Measurements from ENCODE around the gene CDC42SE2.
"Not testable (repeated sequence)": the region's sequence is repeated elsewhere in the genome, so short reads cannot be mapped to it uniquely, and the experiment has no call there.

The CDC42SE2 gene

DNA sequence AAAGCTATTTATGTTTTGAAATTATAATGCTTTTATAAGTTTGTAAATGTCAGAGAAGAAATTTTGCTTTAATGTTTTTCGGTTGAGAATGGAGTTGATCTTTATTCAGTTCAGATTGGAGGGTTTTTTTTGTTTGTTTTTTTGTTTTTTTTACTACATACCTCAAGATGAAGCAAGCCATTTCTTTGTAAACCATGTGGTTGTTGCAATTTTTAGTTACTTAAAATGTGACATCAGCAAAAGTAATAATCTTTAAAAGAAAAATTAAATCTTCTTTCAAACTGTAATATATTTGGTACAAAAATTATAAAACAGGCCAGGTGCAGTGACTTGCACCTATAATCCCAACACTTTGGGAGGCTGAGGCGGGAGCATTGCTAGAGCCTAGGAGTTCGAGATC, 102.6 kb downstream of the CDC42SE2 start:
- DNase-seq (ENCODE audit: low read depth in 2 of 2), result no peak

GRCh38 chr5:131367219-131367860, 103.5 kb downstream of the CDC42SE2 start:
- no peak for DNase-seq (ENCODE audit: low read depth in 2 of 2)

DNA sequence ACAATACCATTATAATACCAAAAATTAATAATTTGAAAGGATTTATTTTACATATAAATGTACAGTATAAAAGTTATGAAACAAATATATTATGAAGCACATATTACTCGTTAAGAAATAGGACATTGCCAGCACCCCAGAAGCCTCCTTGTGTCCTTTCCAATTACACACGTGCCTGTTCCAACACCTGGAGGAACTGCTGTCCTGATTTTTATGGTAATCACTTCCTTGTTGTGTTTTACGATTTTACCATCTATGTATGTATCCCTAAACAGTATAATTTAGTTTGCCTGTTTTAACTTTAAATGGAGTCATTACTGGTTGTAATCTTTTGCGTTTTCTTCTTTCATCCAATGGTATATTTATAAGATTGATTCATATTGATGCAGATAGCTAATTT, 105.0 kb downstream of the CDC42SE2 start:
- DNase-seq (ENCODE audit: low read depth in 2 of 2), result no peak

- no peak for DNase-seq (ENCODE audit: low read depth in 2 of 2)
These were observed 105.7 kb downstream of the CDC42SE2 start for GRCh38 chr5:131369558-131369957.

DNA sequence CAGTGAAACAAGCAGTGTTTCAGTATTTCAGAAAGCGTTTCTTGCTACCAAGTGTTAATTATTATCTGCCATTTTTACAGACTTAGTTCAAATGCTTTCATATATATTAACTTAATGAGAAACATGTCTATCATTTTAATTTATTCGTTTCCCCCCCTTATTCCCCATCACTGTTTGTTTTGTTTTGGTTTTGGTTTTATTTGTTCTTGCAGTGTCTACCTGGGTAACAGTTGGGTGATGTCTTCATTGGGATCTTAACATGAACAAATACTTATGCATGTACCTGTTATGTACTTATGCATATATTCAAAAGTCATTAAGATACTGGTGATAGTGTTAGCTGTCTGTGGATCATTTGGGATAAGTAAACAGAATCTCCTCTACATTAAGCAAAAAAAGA, 108.0 kb downstream of the CDC42SE2 start:
- no peak for DNase-seq (ENCODE audit: low read depth in 2 of 2)

DNA sequence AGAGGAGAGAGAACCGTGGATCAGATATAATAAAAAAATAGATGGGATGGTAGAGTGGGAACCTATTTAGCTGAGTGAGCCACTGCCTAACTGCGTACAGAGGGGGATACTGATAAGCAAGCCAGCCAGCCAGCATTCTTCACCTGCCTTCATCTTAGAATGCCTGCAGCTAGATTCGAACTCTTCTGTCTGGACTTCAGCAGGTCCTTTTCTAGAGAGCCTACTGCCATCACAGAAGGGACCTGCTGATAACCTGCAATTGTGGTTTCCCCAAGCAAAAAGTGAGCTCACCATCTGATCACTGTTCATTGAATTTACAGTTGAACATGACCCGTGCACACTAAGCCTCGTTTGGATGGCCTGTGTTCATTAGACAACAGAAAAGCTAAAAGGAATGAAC, 109.4 kb downstream of the CDC42SE2 start:
- no peak for DNase-seq (ENCODE audit: low read depth in 2 of 2)

DNA sequence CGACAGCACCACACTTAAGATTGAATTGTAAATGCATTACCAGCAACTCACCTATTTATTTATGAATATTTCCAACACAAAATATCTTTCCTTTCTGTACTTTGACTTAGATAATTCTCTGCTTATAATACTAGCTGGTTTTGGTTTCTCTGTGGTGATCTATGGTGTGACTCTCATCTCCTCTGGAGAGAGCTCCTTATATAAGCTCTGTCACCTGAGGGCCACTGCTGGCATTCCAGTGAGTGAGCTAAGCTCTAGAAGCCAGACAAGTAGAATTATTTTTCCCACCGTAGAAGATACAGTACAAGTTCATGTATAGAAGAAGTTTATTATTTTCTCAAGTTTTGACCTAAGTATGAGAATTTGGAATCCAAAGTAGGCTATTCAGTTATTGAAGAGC, 111.5 kb downstream of the CDC42SE2 start:
- no peak for DNase-seq (ENCODE audit: low read depth in 2 of 2)

DNA sequence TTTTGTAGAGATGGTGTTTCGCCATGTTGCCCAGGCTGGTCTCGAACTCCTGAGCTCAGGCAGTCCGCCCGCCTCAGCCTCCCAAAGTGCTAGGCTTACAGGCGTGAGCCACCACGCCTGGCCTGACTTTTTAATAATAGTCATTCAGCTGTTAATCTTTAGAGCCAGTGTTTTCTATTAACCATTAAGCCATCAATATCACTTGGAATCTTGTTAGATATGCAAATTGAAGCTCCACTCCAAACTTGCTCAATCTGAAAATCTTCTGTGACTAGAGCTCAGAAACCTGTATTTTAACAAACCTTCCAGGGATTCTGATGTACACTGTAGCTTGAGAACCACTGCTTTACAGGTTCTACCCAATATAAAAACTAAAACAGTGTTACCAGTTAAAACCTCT, 113.5 kb downstream of the CDC42SE2 start:
- DNase-seq (ENCODE audit: low read depth in 2 of 2), result no peak

DNA sequence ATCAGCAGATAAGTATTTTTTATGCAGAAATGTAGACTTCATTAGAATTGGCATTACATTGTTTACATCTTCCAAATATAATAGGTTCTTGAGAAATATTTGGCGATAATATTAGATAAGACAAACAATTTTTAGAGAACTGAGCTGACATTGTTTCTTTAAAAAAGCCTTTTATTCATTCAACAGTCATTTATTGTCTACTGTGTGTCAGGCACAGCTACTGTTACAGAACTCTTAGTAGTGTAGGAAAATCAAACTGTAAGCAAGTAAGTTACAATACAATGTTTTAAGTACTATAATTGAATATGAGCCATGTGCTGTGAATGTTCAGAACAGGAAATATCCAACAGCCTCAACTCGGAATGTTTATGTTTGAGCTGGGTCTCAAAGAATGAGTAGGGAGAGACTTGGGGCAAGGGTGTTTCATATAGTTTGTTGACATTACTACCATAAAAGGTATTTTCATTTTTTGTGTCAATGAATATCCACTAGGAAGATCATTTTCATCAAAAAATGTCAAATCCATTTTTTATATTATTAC, 114.0 kb downstream of the CDC42SE2 start:
- DNase-seq (ENCODE audit: low read depth in 2 of 2), result no peak

- DNase-seq (ENCODE audit: low read depth in 2 of 2), result no peak
These were observed 115.1 kb downstream of the CDC42SE2 start for GRCh38 chr5:131378721-131379541.

DNA sequence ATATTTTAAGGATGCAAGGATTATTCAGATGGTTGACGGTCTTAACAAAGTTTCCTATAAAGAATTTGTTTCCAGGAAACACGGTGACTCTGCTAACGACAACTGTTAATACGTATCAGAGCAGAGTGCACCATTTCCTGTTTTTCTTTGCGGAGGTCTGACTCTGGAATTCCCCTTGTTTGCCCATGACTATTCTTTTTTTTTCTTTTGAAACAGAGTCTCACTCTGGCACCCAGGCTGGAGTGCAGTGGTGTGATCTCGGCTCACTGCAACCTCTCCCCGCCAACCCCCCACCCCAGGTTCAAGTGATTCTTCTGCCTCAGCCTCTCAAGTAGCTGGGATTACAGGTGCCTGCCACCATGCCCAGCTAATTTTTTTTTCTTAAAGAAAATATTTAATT, 115.9 kb downstream of the CDC42SE2 start:
- DNase-seq (ENCODE audit: low read depth in 2 of 2), result peak; percentile 32 to 51

DNA sequence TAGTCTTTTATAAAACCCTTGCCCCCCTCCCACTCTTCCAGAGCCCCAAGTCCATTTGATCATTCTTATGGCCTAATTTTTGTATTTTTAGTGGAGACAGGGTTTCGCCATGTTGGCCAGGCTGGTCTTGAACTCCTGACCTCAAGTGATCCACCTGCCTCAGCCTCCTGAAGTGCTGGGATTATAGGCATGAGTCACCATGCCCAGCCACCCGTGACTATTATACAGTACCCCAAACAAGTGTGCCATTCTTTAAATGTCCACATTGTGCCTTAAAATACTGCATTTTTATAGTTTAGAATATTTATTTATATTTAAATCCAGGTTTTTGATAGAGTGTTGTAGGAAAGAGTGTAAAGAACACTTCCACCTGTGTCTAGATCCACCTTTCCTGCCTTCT, 116.4 kb downstream of the CDC42SE2 start:
- DNase-seq (ENCODE audit: low read depth in 2 of 2), result not testable (repeated sequence)

DNA sequence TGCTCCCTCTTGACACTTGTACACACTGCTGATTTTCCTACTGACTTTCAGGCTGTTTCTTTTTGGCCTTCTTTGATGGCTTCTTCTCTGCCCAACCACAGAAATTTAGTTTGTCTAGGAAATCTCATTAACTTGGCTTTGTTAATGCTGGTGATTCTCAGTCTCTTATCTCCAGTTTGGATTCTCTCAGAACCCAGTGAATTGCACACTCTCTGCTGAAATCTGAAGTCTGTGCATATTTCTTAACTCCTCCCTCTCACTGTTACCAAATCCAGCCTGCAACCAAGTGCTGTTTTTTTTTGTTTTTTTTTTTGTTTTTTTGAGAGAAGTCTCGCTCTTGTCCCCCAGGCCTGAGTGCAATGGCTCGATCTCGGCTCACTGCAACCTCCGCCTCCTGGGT, 117.2 kb downstream of the CDC42SE2 start:
- DNase-seq (ENCODE audit: low read depth in 2 of 2), result no peak

DNA sequence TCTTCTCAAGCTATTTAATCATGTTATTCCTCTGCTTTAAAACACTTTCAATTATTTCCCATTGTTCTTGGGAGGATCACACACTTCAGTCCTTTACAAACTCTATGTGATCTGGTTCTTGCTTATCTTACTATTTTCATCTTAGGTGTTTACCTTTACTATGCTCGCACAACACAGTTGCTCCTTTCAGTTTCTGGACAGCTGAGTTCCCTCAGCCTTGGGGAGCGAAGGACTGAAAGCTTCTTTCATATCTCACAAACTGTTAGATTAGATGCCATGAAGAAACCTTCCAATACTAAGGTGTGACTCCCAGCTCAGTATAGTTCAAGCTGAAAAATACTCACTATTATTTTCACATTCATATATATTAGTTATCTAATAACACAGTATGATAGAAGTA, 117.9 kb downstream of the CDC42SE2 start:
- DNase-seq (ENCODE audit: low read depth in 2 of 2), result no peak

GRCh38 chr5:131382407-131383395, 118.8 kb downstream of the CDC42SE2 start:
- no peak for DNase-seq (ENCODE audit: low read depth in 2 of 2)

DNA sequence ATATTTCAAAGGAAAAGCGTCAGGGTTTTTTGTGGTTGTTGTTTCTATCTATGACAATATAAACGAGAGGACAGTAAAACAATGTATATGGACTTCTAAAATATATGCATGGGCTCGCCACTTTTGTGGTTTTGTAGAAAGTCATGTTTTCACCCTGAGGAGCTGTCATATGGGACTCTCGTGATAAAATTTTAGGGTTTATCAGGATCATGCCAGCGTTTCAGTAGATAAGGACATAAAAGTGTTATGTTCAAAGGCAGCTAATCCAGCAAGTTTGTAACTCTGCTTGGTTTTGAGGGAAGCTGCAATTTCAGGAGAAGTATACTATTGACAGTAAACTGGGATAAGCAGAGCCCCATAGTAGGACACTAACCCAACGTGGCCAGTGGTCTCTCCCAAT, 120.3 kb downstream of the CDC42SE2 start:
- no peak for DNase-seq (ENCODE audit: low read depth in 2 of 2)

GRCh38 chr5:131384616-131385214, 120.9 kb downstream of the CDC42SE2 start:
- DNase-seq (ENCODE audit: low read depth in 2 of 2), result no peak

- no peak for DNase-seq (ENCODE audit: low read depth in 2 of 2)
These were observed 122.3 kb downstream of the CDC42SE2 start for GRCh38 chr5:131386124-131386523.

GRCh38 chr5:131386779-131387178, 122.9 kb downstream of the CDC42SE2 start:
- DNase-seq (ENCODE audit: low read depth in 2 of 2), result no peak

- no peak for DNase-seq (ENCODE audit: low read depth in 2 of 2)
These were observed 123.4 kb downstream of the CDC42SE2 start for GRCh38 chr5:131387255-131387654.

DNA sequence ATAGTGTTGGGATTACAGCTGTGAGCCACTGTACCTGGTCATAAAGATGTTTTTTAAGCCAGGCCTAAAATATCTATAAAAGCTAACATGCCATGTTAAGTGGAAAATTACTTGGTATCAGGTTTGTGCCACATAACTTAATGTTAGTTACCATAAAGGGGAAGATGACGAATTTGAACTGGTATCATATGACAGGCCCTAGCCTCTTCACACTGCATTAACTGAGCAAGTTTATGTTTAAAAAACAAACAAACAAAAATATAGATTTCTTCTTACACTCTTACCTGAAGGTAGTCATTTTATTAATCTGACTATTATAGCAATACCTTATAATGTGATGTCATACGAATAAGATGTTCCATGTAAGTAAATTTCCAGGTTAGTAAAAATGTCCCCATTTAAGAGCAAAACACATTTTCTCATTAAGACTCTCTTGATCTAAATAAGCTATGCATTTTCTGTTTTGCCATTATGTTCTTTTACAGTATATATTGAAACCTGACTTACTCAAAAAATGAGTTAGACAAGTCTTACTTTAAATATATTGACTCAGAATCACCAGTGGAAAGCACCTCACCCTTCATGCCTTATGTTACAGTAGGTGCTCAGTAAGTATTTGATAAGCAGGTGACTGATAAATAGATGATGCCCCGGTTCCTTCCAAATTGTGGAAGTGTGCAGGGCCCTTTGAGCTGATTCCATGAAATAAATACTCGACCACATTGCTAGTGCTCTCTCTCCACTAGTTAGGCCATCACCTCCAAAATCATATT, 125.4 kb downstream of the CDC42SE2 start:
- DNase-seq (ENCODE audit: low read depth in 2 of 2), result no peak
